H1 (cell line): Measurements from ENCODE around the gene METTL22. TPM values are rescaled to one million over a fixed set of nuclear protein-coding genes. Genes with fewer than 3 reads are reported as not detected.

Experiments
- CHD1 ChIP-seq: IDR thresholded peaks from 2 replicates; pipeline ENCODE4 v1.6.1; 2012; ENCODE audit warnings: low read depth, low read length, improper control_type of control experiment
- CREB1 ChIP-seq: IDR thresholded peaks from 2 replicates; pipeline ENCODE4 v1.6.1; 2012; ENCODE audit warnings: inconsistent platforms
- EZH2 ChIP-seq: fragments of 200-600 bp; sonication (generic); IDR thresholded peaks from 2 replicates; pipeline ENCODE4 v1.7.1; 2012; ENCODE audit warnings: low read depth, mild to moderate bottlenecking, moderate library complexity, low read length, inconsistent platforms; ENCODE audit not compliant: severe bottlenecking
- GABPA ChIP-seq: IDR thresholded peaks from 2 replicates; pipeline ENCODE4 v1.6.1; 2011; ENCODE audit warnings: mild to moderate bottlenecking, low read length, moderate library complexity, borderline replicate concordance; ENCODE audit not compliant: insufficient read depth
- RFX5 ChIP-seq: IDR thresholded peaks from 2 replicates; pipeline ENCODE4 v1.6.1; 2011; ENCODE audit warnings: low read depth, low read length, improper control_type of control experiment, borderline replicate concordance
- RNF2 ChIP-seq: fragments of 200-900, 300-1000 bp; sonication (generic); IDR thresholded peaks from 2 replicates; pipeline ENCODE4 v1.7.1; 2016; ENCODE audit warnings: borderline replicate concordance, low read depth, mild to moderate bottlenecking, antibody characterized with exemption, low read length; ENCODE audit not compliant: poor library complexity, severe bottlenecking; ENCODE audit errors: missing control alignments
- polyA plus RNA-seq, 7 experiments: library from polyadenylated mRNA; depleted of rRNA in 3 of 7; stranded (reverse) in 5 of 7; unstranded in 2 of 7; fragments of >200 nt in 5 of 7; fragments of 200-250 nt in 2 of 7; gene quantifications; 1 replicate in 5 of 7; 2 replicates in 1 of 7; 4 replicates in 1 of 7; pipeline versions ENCODE4 v1.2.1 to v1.2.3, GENCODE V29; 2011 to 2013; ENCODE audit warnings: missing spikeins in 2 of 7, mixed read lengths in 2 of 7
- total RNA-seq: library from RNA; stranded (reverse); fragmentation: NEBNext Ultra II Directional; extraction: Animal tissue kit (Norgen Biotek cat#: 25700); gene quantifications from 2 replicates; pipeline ENCODE4 v1.2.1, GENCODE V29; 2021

METTL22 gene
- total and polyA plus RNA-seq, 2 of the 8 experiments (the other 6 are each of a cell fraction or from before 2014, with no cell fraction given), result 56.7 to 85.2 TPM

- TF ChIP-seq EZH2, result no peak
- no peak for TF ChIP-seq RNF2
- TF ChIP-seq CREB1, result no peak
- TF ChIP-seq GABPA, result no peak
- no peak for TF ChIP-seq RFX5
- no peak for TF ChIP-seq CHD1
Observed at GRCh38 chr16:8625491-8626087, 4.1 kb downstream of the METTL22 start (continued).
